ENCODE data around the gene EPHA1. TPM values are rescaled to one million over a fixed set of nuclear protein-coding genes. Genes with fewer than 3 reads are reported as not detected.

Gene EPHA1
- total RNA-seq, 1 experiment from 2014 or later: 0.39 TPM

DNA sequence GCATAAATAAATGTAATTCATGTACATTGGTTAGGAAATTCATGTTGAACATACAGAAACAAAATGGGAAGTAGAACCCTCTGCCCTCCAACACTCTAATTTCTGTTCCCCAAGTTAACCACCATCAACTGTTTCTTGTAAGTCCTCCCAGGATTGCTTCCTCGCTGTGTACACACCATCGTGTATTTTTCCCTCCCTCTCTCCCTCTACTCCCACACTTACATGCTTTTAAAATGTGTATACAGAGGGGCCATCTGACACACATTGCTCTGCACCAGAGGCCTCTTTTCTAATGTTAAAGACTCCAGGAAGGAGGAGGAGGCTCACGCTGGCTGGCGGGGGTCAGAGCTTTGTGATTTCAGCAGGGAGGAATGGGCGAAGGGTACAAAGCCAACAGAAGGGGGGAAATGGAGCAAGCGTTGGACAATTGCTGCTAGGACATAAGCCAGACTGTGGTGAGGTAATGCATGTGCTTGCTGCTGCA lies 1.9 kb upstream of the EPHA1 start:
- Histone ChIP-seq H3K4me3 (ENCODE audit: low read depth in 2 of 2, low read length in 2 of 2) (no peak overlapping the region), H3K27me3 (ENCODE audit: control insufficient read depth, insufficient read depth, low read length) (peaks cover 7% of the 10 kb centered on the region; the same call in 1 of the 2 replicates), H3K4me1 (ENCODE audit: control insufficient read depth, insufficient read depth, low read length) (peaks cover 3% of the 10 kb centered on the region; the same call in 1 of the 2 replicates), H3K27ac (ENCODE audit: low read length) (no peak overlapping the region), H3K36me3 (ENCODE audit: control insufficient read depth, insufficient read depth, low read length) (peaks cover 4% of the 10 kb centered on the region; the same call in 1 of the 2 replicates), H3K9me3 (ENCODE audit: control insufficient read depth, insufficient read depth, low read depth, low read length) (no peaks in the 10 kb centered on the region)
- intact Hi-C loops (cut with micrococcal nuclease; ENCODE audit: unreplicated experiment) (no loop called here), in situ Hi-C loops (cut with HindIII; ENCODE audit: low pct_unique_long_range_greater_than_20kb, low sequenced_read_pairs) (no loop called here)
- CTCF ChIA-PET: no interaction called here
- ATAC-seq (no peak), DNase-seq (ENCODE audit: low read depth, low spot score) (no peak)
- POLR2A ChIA-PET: no interaction called here
- no TSS peak for BruUV-seq (replicated peaks)
- TF ChIP-seq POLR2AphosphoS5 (IDR thresholded peaks at IDR 0.05; ENCODE audit: low read depth, low read length) (no peak), SIN3A (IDR thresholded peaks at IDR 0.05; ENCODE audit: borderline replicate concordance, insufficient read depth, low read depth, low read length) (no peak), CTCF (IDR thresholded peaks at IDR 0.05) (no peak), TCF7L2 (IDR thresholded peaks at IDR 0.05; ENCODE audit: low read depth, low read length) (no peak)
- TF ChIP-seq, protein P1, sequence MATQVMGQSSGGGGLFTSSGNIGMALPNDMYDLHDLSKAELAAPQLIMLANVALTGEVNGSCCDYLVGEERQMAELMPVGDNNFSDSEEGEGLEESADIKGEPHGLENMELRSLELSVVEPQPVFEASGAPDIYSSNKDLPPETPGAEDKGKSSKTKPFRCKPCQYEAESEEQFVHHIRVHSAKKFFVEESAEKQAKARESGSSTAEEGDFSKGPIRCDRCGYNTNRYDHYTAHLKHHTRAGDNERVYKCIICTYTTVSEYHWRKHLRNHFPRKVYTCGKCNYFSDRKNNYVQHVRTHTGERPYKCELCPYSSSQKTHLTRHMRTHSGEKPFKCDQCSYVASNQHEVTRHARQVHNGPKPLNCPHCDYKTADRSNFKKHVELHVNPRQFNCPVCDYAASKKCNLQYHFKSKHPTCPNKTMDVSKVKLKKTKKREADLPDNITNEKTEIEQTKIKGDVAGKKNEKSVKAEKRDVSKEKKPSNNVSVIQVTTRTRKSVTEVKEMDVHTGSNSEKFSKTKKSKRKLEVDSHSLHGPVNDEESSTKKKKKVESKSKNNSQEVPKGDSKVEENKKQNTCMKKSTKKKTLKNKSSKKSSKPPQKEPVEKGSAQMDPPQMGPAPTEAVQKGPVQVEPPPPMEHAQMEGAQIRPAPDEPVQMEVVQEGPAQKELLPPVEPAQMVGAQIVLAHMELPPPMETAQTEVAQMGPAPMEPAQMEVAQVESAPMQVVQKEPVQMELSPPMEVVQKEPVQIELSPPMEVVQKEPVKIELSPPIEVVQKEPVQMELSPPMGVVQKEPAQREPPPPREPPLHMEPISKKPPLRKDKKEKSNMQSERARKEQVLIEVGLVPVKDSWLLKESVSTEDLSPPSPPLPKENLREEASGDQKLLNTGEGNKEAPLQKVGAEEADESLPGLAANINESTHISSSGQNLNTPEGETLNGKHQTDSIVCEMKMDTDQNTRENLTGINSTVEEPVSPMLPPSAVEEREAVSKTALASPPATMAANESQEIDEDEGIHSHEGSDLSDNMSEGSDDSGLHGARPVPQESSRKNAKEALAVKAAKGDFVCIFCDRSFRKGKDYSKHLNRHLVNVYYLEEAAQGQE (IDR thresholded peaks at IDR 0.05; ENCODE audit: insufficient read depth in 1 of 2, low read depth in 2 of 2, low read length in 1 of 2): no peak

DNA sequence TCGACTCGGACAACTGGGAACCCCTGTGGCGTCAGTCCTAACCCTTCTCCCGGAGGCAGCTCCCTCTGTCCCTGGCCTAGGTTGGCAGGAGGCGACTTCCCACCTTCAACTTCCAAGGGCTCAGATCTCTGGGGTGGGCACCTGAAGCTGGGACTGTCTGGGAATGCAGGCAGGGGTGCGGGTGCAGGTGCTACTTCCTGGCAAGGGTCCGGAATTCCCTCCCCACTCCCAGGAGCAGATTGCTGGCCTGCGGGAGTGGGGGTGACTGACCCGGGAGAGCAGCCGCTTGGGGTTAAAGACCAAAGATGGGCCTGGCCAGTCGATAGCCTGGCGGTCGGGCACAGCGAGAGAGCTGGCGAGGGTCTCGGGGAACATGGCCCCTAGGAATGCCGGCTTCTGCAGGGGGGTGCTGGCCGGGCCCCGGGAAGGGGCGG lies 387 bp downstream of the EPHA1 start:
- Histone ChIP-seq H3K4me1 (ENCODE audit: control insufficient read depth, insufficient read depth, low read length) (peaks cover 3% of the 10 kb centered on the region; the same call in 1 of the 2 replicates), H3K27ac (ENCODE audit: low read length) (no peak overlapping the region), H3K9me3 (ENCODE audit: control insufficient read depth, insufficient read depth, low read depth, low read length) (no peaks in the 10 kb centered on the region), H3K27me3 (ENCODE audit: control insufficient read depth, insufficient read depth, low read length) (peaks cover 15% of the 10 kb centered on the region; the same call in 1 of the 2 replicates), H3K4me3 (ENCODE audit: low read depth in 2 of 2, low read length in 2 of 2) (no peak overlapping the region), H3K36me3 (ENCODE audit: control insufficient read depth, insufficient read depth, low read length) (peaks cover 4% of the 10 kb centered on the region; the same call in 1 of the 2 replicates)
- CTCF ChIA-PET: no interaction called here
- DNase-seq (ENCODE audit: low read depth, low spot score) (no peak), ATAC-seq (peak; percentile 5; the same call in 1 of the 2 replicates)
- intact Hi-C loops (cut with micrococcal nuclease; ENCODE audit: unreplicated experiment) (no loop called here), in situ Hi-C loops (cut with HindIII; ENCODE audit: low pct_unique_long_range_greater_than_20kb, low sequenced_read_pairs) (no loop called here)
- no peak for TF ChIP-seq POLR2AphosphoS5 (IDR thresholded peaks at IDR 0.05; ENCODE audit: low read depth, low read length)
- TF ChIP-seq CTCF (IDR thresholded peaks at IDR 0.05): no peak
- TF ChIP-seq TCF7L2 (IDR thresholded peaks at IDR 0.05; ENCODE audit: low read depth, low read length): no peak
- TF ChIP-seq, protein P1 (IDR thresholded peaks at IDR 0.05; ENCODE audit: insufficient read depth in 1 of 2, low read depth in 2 of 2, low read length in 1 of 2): no peak
- TF ChIP-seq SIN3A (IDR thresholded peaks at IDR 0.05; ENCODE audit: borderline replicate concordance, insufficient read depth, low read depth, low read length): no peak
- BruUV-seq (replicated peaks): no TSS peak
- POLR2A ChIA-PET: no interaction called here

Data from Panc1 (cell line).